Frontal cortex (tissue), 4 donors: ENCODE data around the gene MATR3. TPM values are rescaled to one million over a fixed set of nuclear protein-coding genes. Genes with fewer than 3 reads are reported as not detected.
"Not testable (repeated sequence)": the region's sequence is repeated elsewhere in the genome, so short reads cannot be mapped to it uniquely, and the experiment has no call there.

Experiments used
- DNase-seq, 2 donors: peaks; one replicate each; pipeline ENCODE4 v3.0.0; 2012; ENCODE audit warnings: low spot score in 2 of 2
- FAIRE-seq: peaks from 2 replicates; lab custom pipeline; 2012; peaks lifted over from hg19 to GRCh38; lab: Jason Lieb, UNC
- total RNA-seq: library from RNA; depleted of rRNA; stranded (reverse); fragments of >200 nt; gene quantifications from one replicate; pipeline ENCODE4 v1.2.3, GENCODE V29; 2014
- donor health status: control.
- donor health status: control.
- donor health status: control.

The MATR3 gene
- total RNA-seq, 1 donor from 2014 or later = 810 TPM

GRCh38 chr5:139295346-139296057 lies 2.0 kb downstream of the MATR3 start:
- FAIRE-seq = no peak
- DNase-seq = no peak

- no peak for FAIRE-seq
- DNase-seq = no peak
These were observed 2.7 kb downstream of the MATR3 start for GRCh38 chr5:139296198-139296597.

- DNase-seq = no peak
- no peak for FAIRE-seq
These were observed 3.4 kb downstream of the MATR3 start for GRCh38 chr5:139296862-139297326.

- DNase-seq = no peak
- FAIRE-seq = no peak
These were observed 4.0 kb downstream of the MATR3 start for GRCh38 chr5:139297439-139298133.

- DNase-seq (no peak), FAIRE-seq (no peak)
These were observed 4.7 kb downstream of the MATR3 start for GRCh38 chr5:139298242-139298641.

GRCh38 chr5:139299486-139299885 lies 5.9 kb downstream of the MATR3 start:
- no peak for FAIRE-seq

GRCh38 chr5:139301808-139302499 lies 8.4 kb downstream of the MATR3 start:
- FAIRE-seq = no peak
- no peak for DNase-seq

More at GRCh38 chr5:139299486-139299885, 5.9 kb downstream of the MATR3 start:
- DNase-seq = no peak

GRCh38 chr5:139304391-139305324 lies 11.1 kb downstream of the MATR3 start:
- no peak for DNase-seq
- FAIRE-seq = no peak

- DNase-seq = no peak
- no peak for FAIRE-seq
These were observed 12.7 kb downstream of the MATR3 start for GRCh38 chr5:139306197-139306596.

- no peak for FAIRE-seq
- no peak for DNase-seq
These were observed 13.3 kb downstream of the MATR3 start for GRCh38 chr5:139306628-139307379.

- no peak for FAIRE-seq
These were observed 15.3 kb downstream of the MATR3 start for GRCh38 chr5:139308797-139309196.

GRCh38 chr5:139310715-139311186 lies 17.2 kb downstream of the MATR3 start:
- FAIRE-seq, DNase-seq: not testable (repeated sequence)

More at GRCh38 chr5:139308797-139309196, 15.3 kb downstream of the MATR3 start:
- DNase-seq = no peak

- no peak for DNase-seq
- FAIRE-seq = no peak
These were observed 18.5 kb downstream of the MATR3 start for GRCh38 chr5:139312075-139312474.

- FAIRE-seq (no peak), DNase-seq (no peak)
These were observed 20.7 kb downstream of the MATR3 start for GRCh38 chr5:139314276-139314675.

GRCh38 chr5:139315056-139315615 lies 21.6 kb downstream of the MATR3 start:
- FAIRE-seq (no peak), DNase-seq (no peak)

- no peak for DNase-seq
- FAIRE-seq = no peak
These were observed 42.3 kb downstream of the MATR3 start for GRCh38 chr5:139335811-139336210.

GRCh38 chr5:139340051-139340450 lies 46.5 kb downstream of the MATR3 start:
- no peak for DNase-seq
- FAIRE-seq = no peak

- no peak for FAIRE-seq
- no peak for DNase-seq
These were observed 47.7 kb downstream of the MATR3 start for GRCh38 chr5:139341187-139341688.
